ENCODE data around the gene TCEANC2.

- TF ChIP-seq CTCF (IDR thresholded peaks at IDR 0.05) (no peak), POLR2A (IDR thresholded peaks at IDR 0.05) (no peak), POLR2AphosphoS5 (IDR thresholded peaks at IDR 0.05) (no peak)
Observed at GRCh38 chr1:54010415-54011117, 42.8 kb upstream of the TCEANC2 start.
